ENCODE results near the gene APOL3. TPM values are rescaled to one million over a fixed set of nuclear protein-coding genes. Genes with fewer than 3 reads are reported as not detected.

APOL3 gene
- polyA plus RNA-seq, 1 donor from 2014 or later: not detected

DNA sequence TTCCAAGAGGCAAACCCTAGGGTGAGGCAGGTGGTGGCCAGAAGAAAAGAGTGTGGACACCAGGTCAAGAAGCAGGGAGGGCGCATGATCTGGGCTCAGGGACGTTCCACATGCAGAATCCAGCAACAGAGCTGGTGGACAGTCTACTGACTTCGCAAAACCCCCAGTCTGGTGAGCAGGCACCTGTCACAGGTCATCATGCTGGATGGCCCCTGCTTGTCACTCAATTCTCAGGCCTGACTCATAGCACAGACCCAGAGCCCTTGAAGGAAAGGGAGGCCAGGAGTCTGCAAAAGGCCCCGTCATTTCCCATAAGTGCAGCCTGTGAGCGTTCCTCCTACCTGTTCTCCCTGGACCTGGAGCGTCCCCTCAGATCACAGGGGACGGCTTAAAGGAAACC is 22.9 kb upstream of the APOL3 start:
- H3K9ac ChIP-seq (ENCODE audit: low read length): no peak overlapping the region
- no peak overlapping the region for H3K4me3 ChIP-seq (ENCODE audit: low read length)
- no peaks in the 10 kb centered on the region for H3F3A ChIP-seq (ENCODE audit: insufficient read depth, low read length, poor library complexity, severe bottlenecking)
- no peak for TF ChIP-seq EZH2 (IDR thresholded peaks at IDR 0.05; ENCODE audit: borderline replicate concordance, insufficient read depth, low read length, poor library complexity, severe bottlenecking)
- no peak for TF ChIP-seq RAD21 (conservative IDR thresholded peaks at IDR 0.05)
- no peak for TF ChIP-seq SMC3 (conservative IDR thresholded peaks at IDR 0.05; ENCODE audit: poor library complexity)
- no peak for TF ChIP-seq TAF1 (IDR thresholded peaks at IDR 0.05; ENCODE audit: low read depth)
- TF ChIP-seq POLR2AphosphoS5 (IDR thresholded peaks at IDR 0.05): no peak
- no peak for TF ChIP-seq EP300 (conservative IDR thresholded peaks at IDR 0.05; ENCODE audit: poor library complexity, severe bottlenecking)
- TF ChIP-seq MXI1 (conservative IDR thresholded peaks at IDR 0.05; ENCODE audit: poor library complexity, severe bottlenecking): no peak
- TF ChIP-seq, protein P1, sequence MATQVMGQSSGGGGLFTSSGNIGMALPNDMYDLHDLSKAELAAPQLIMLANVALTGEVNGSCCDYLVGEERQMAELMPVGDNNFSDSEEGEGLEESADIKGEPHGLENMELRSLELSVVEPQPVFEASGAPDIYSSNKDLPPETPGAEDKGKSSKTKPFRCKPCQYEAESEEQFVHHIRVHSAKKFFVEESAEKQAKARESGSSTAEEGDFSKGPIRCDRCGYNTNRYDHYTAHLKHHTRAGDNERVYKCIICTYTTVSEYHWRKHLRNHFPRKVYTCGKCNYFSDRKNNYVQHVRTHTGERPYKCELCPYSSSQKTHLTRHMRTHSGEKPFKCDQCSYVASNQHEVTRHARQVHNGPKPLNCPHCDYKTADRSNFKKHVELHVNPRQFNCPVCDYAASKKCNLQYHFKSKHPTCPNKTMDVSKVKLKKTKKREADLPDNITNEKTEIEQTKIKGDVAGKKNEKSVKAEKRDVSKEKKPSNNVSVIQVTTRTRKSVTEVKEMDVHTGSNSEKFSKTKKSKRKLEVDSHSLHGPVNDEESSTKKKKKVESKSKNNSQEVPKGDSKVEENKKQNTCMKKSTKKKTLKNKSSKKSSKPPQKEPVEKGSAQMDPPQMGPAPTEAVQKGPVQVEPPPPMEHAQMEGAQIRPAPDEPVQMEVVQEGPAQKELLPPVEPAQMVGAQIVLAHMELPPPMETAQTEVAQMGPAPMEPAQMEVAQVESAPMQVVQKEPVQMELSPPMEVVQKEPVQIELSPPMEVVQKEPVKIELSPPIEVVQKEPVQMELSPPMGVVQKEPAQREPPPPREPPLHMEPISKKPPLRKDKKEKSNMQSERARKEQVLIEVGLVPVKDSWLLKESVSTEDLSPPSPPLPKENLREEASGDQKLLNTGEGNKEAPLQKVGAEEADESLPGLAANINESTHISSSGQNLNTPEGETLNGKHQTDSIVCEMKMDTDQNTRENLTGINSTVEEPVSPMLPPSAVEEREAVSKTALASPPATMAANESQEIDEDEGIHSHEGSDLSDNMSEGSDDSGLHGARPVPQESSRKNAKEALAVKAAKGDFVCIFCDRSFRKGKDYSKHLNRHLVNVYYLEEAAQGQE (IDR thresholded peaks at IDR 0.05; ENCODE audit: borderline replicate concordance): no peak
- TF ChIP-seq, protein P2, sequence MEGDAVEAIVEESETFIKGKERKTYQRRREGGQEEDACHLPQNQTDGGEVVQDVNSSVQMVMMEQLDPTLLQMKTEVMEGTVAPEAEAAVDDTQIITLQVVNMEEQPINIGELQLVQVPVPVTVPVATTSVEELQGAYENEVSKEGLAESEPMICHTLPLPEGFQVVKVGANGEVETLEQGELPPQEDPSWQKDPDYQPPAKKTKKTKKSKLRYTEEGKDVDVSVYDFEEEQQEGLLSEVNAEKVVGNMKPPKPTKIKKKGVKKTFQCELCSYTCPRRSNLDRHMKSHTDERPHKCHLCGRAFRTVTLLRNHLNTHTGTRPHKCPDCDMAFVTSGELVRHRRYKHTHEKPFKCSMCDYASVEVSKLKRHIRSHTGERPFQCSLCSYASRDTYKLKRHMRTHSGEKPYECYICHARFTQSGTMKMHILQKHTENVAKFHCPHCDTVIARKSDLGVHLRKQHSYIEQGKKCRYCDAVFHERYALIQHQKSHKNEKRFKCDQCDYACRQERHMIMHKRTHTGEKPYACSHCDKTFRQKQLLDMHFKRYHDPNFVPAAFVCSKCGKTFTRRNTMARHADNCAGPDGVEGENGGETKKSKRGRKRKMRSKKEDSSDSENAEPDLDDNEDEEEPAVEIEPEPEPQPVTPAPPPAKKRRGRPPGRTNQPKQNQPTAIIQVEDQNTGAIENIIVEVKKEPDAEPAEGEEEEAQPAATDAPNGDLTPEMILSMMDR (IDR thresholded peaks at IDR 0.05; ENCODE audit: poor library complexity, severe bottlenecking): no peak
- H2AFZ ChIP-seq (ENCODE audit: low read depth, low read length): no peak overlapping the region
- no peaks in the 10 kb centered on the region for H4K20me1 ChIP-seq (ENCODE audit: insufficient read depth)
- H3K4me2 ChIP-seq (ENCODE audit: low read length): no peak overlapping the region
- no peaks in the 10 kb centered on the region for H3K9me2 ChIP-seq (ENCODE audit: insufficient read depth, low read length)
- H3K27me3 ChIP-seq (ENCODE audit: insufficient read depth, low read depth, low read length): no peaks in the 10 kb centered on the region
- H3K9me3 ChIP-seq (ENCODE audit: low read length): no peaks in the 10 kb centered on the region
- no peaks in the 10 kb centered on the region for H3K79me2 ChIP-seq (replicated peaks; ENCODE audit: insufficient read depth, low read length)
- no peak overlapping the region for H3K27ac ChIP-seq (ENCODE audit: low read length)
- no peaks in the 10 kb centered on the region for H3K36me3 ChIP-seq (ENCODE audit: insufficient read depth, low read length)

- no peak overlapping the region for H2AFZ ChIP-seq (ENCODE audit: low read depth, low read length)
- no peaks in the 10 kb centered on the region for H4K20me1 ChIP-seq (ENCODE audit: insufficient read depth)
- H3K9me3 ChIP-seq (ENCODE audit: low read length): no peaks in the 10 kb centered on the region
- H3K9me2 ChIP-seq (ENCODE audit: insufficient read depth, low read length): no peaks in the 10 kb centered on the region
- H3K4me3 ChIP-seq (ENCODE audit: low read length): no peak overlapping the region
- H3K9ac ChIP-seq (ENCODE audit: low read length): no peak overlapping the region
- TF ChIP-seq TAF1 (IDR thresholded peaks at IDR 0.05; ENCODE audit: low read depth) (no peak), MXI1 (conservative IDR thresholded peaks at IDR 0.05; ENCODE audit: poor library complexity, severe bottlenecking) (no peak), RAD21 (conservative IDR thresholded peaks at IDR 0.05) (no peak)
- H3K36me3 ChIP-seq (ENCODE audit: insufficient read depth, low read length): no peaks in the 10 kb centered on the region
- no peaks in the 10 kb centered on the region for H3K79me2 ChIP-seq (replicated peaks; ENCODE audit: insufficient read depth, low read length)
- H3K27ac ChIP-seq (ENCODE audit: low read length): no peak overlapping the region
- no peak overlapping the region for H3K4me2 ChIP-seq (ENCODE audit: low read length)
- H3F3A ChIP-seq (ENCODE audit: insufficient read depth, low read length, poor library complexity, severe bottlenecking): no peaks in the 10 kb centered on the region
- no peaks in the 10 kb centered on the region for H3K27me3 ChIP-seq (ENCODE audit: insufficient read depth, low read depth, low read length)
Measured at GRCh38 chr22:36182857-36183256, 22.3 kb upstream of the APOL3 start.

- Histone ChIP-seq H3K27me3 (ENCODE audit: insufficient read depth, low read depth, low read length) (no peaks in the 10 kb centered on the region), H2AFZ (ENCODE audit: low read depth, low read length) (no peak overlapping the region), H3K4me2 (ENCODE audit: low read length) (no peak overlapping the region), H3K4me3 (ENCODE audit: low read length) (no peak overlapping the region), H3K79me2 (replicated peaks; ENCODE audit: insufficient read depth, low read length) (no peaks in the 10 kb centered on the region), H3F3A (ENCODE audit: insufficient read depth, low read length, poor library complexity, severe bottlenecking) (no peaks in the 10 kb centered on the region), H3K9ac (ENCODE audit: low read length) (no peak overlapping the region), H3K36me3 (ENCODE audit: insufficient read depth, low read length) (no peaks in the 10 kb centered on the region), H3K9me2 (ENCODE audit: insufficient read depth, low read length) (no peaks in the 10 kb centered on the region), H4K20me1 (ENCODE audit: insufficient read depth) (no peaks in the 10 kb centered on the region), H3K9me3 (ENCODE audit: low read length) (no peaks in the 10 kb centered on the region), H3K27ac (ENCODE audit: low read length) (no peak overlapping the region)
- TF ChIP-seq, protein P2 (IDR thresholded peaks at IDR 0.05; ENCODE audit: poor library complexity, severe bottlenecking): no peak
- TF ChIP-seq TAF1 (IDR thresholded peaks at IDR 0.05; ENCODE audit: low read depth) (no peak), POLR2AphosphoS5 (IDR thresholded peaks at IDR 0.05) (no peak), EP300 (conservative IDR thresholded peaks at IDR 0.05; ENCODE audit: poor library complexity, severe bottlenecking) (no peak), SMC3 (conservative IDR thresholded peaks at IDR 0.05; ENCODE audit: poor library complexity) (no peak)
Measured at GRCh38 chr22:36182056-36182455, 21.5 kb upstream of the APOL3 start.
